GF-D8 (cell line): ENCODE data around the gene NLRC3.

Experiments used
- DNase-seq: peaks from one replicate; lab custom pipeline; 2025; lab: John Stamatoyannopoulos, UW

The NLRC3 gene

GRCh38 chr16:3598236-3598635 is 21.0 kb upstream of the NLRC3 start:
- DNase-seq, result no peak

GRCh38 chr16:3597676-3598075 is 20.5 kb upstream of the NLRC3 start:
- no peak for DNase-seq

GRCh38 chr16:3597226-3597625 is 20.0 kb upstream of the NLRC3 start:
- no peak for DNase-seq

- DNase-seq, result no peak
Measured at GRCh38 chr16:3596101-3596861, 19.1 kb upstream of the NLRC3 start.

- no peak for DNase-seq
Measured at GRCh38 chr16:3595521-3596021, 18.4 kb upstream of the NLRC3 start.

GRCh38 chr16:3595110-3595486 is 17.9 kb upstream of the NLRC3 start:
- no peak for DNase-seq

- no peak for DNase-seq
Measured at GRCh38 chr16:3594316-3595109, 17.3 kb upstream of the NLRC3 start.

- DNase-seq, result no peak
Measured at GRCh38 chr16:3592559-3592958, 15.4 kb upstream of the NLRC3 start.

- DNase-seq, result no peak
Measured at GRCh38 chr16:3591991-3592390, 14.8 kb upstream of the NLRC3 start.

- peak; percentile 44 for DNase-seq
Measured at GRCh38 chr16:3591436-3591803, 14.2 kb upstream of the NLRC3 start.

GRCh38 chr16:3590736-3591435 is 13.7 kb upstream of the NLRC3 start:
- DNase-seq, result peak; percentile 71

- no peak for DNase-seq
Measured at GRCh38 chr16:3589991-3590701, 12.9 kb upstream of the NLRC3 start.

GRCh38 chr16:3589441-3589921 is 12.3 kb upstream of the NLRC3 start:
- DNase-seq, result peak; percentile 44

- DNase-seq, result peak; percentile 63
Measured at GRCh38 chr16:3589001-3589400, 11.8 kb upstream of the NLRC3 start.

- DNase-seq, result no peak
Measured at GRCh38 chr16:3587547-3588110, 10.4 kb upstream of the NLRC3 start.

- DNase-seq, result no peak
Measured at GRCh38 chr16:3584412-3584811, 7.2 kb upstream of the NLRC3 start.

- no peak for DNase-seq
Measured at GRCh38 chr16:3583303-3584038, 6.3 kb upstream of the NLRC3 start.

GRCh38 chr16:3582276-3583165 is 5.3 kb upstream of the NLRC3 start:
- no peak for DNase-seq

- no peak for DNase-seq
Measured at GRCh38 chr16:3581392-3581791, 4.2 kb upstream of the NLRC3 start.

- DNase-seq, result no peak
Measured at GRCh38 chr16:3580686-3581085, 3.5 kb upstream of the NLRC3 start.
